ENCODE data around the gene LGR4.

- TF ChIP-seq, protein P1, sequence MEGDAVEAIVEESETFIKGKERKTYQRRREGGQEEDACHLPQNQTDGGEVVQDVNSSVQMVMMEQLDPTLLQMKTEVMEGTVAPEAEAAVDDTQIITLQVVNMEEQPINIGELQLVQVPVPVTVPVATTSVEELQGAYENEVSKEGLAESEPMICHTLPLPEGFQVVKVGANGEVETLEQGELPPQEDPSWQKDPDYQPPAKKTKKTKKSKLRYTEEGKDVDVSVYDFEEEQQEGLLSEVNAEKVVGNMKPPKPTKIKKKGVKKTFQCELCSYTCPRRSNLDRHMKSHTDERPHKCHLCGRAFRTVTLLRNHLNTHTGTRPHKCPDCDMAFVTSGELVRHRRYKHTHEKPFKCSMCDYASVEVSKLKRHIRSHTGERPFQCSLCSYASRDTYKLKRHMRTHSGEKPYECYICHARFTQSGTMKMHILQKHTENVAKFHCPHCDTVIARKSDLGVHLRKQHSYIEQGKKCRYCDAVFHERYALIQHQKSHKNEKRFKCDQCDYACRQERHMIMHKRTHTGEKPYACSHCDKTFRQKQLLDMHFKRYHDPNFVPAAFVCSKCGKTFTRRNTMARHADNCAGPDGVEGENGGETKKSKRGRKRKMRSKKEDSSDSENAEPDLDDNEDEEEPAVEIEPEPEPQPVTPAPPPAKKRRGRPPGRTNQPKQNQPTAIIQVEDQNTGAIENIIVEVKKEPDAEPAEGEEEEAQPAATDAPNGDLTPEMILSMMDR (IDR thresholded peaks at IDR 0.05), result no peak
- TF ChIP-seq POLR2A (IDR thresholded peaks at IDR 0.05), result no peak
Observed at GRCh38 chr11:27501100-27501499, 28.5 kb upstream of the LGR4 start.
